HepG2 (cell line): ENCODE results near the gene CDK3. TPM values are rescaled to one million over a fixed set of nuclear protein-coding genes. Genes with fewer than 3 reads are reported as not detected.

Source experiments
- FLYWCH1 ChIP-seq: sonication (generic); formaldehyde crosslinking; IDR thresholded peaks from 2 replicates; pipeline ENCODE4 v1.8.1; 2023; ENCODE audit warnings: mild to moderate bottlenecking, missing genetic modification reagents
- HNRNPK ChIP-seq: fragments of 200-400 bp; formaldehyde crosslinking; IDR thresholded peaks from 2 replicates; pipeline ENCODE4 v1.6.1; 2018; ENCODE audit warnings: low read length, low read depth, moderate library complexity, mild to moderate bottlenecking; ENCODE audit not compliant: poor library complexity, severe bottlenecking
- HOXA9 ChIP-seq: sonication (generic); formaldehyde crosslinking; IDR thresholded peaks from 2 replicates; pipeline ENCODE4 v1.8.1; 2022; ENCODE audit warnings: missing genetic modification reagents, mild to moderate bottlenecking, moderate library complexity, borderline replicate concordance
- KMT2B ChIP-seq: IDR thresholded peaks from 2 replicates; pipeline ENCODE4 v1.6.1; 2016; ENCODE audit warnings: missing genetic modification reagents, missing compliant biosample characterization
- MBNL3 ChIP-seq: fragments of 250-450 bp; sonication (Bioruptor Pico); conservative IDR thresholded peaks from 2 replicates; pipeline ENCODE4 v1.8.0; 2022; ENCODE audit warnings: mild to moderate bottlenecking, inconsistent platforms
- MED13 ChIP-seq: sonication (generic); formaldehyde crosslinking; IDR thresholded peaks from 2 replicates; pipeline ENCODE4 v1.5.0; 2020; ENCODE audit warnings: missing genetic modification reagents
- MLLT10 ChIP-seq: sonication (generic); formaldehyde crosslinking; IDR thresholded peaks from 2 replicates; pipeline ENCODE4 v1.4.0; 2020; ENCODE audit warnings: missing genetic modification reagents
- SIN3B ChIP-seq: fragments of 150-350 bp; IDR thresholded peaks from 2 replicates; pipeline ENCODE4 v1.6.1; 2014; ENCODE audit warnings: low read length
- SNAPC2 ChIP-seq: sonication (generic); formaldehyde crosslinking; IDR thresholded peaks from 2 replicates; pipeline ENCODE4 v1.8.1; 2022; ENCODE audit warnings: mild to moderate bottlenecking, missing genetic modification reagents
- TAF15 ChIP-seq: fragments of 200-400 bp; formaldehyde crosslinking; IDR thresholded peaks from one replicate; pipeline ENCODE4 v1.6.1; 2018; ENCODE audit warnings: mild to moderate bottlenecking, low read depth, low read length; ENCODE audit not compliant: poor library complexity, severe bottlenecking
- TBX2 ChIP-seq: sonication (generic); formaldehyde crosslinking; IDR thresholded peaks from 2 replicates; pipeline ENCODE4 v1.5.0; 2020; ENCODE audit warnings: missing genetic modification reagents, mild to moderate bottlenecking, borderline replicate concordance
- THAP11 ChIP-seq: IDR thresholded peaks from 2 replicates; pipeline ENCODE4 v1.6.1; 2016; ENCODE audit warnings: missing biosample characterization, missing genetic modification reagents
- ZFAT ChIP-seq: sonication (generic); formaldehyde crosslinking; conservative IDR thresholded peaks from 2 replicates; pipeline ENCODE4 v1.8.1; 2023; ENCODE audit warnings: missing genetic modification reagents, inconsistent platforms
- ZNF10 ChIP-seq: sonication (generic); formaldehyde crosslinking; IDR thresholded peaks from 2 replicates; pipeline ENCODE4 v1.4.0; 2020; ENCODE audit warnings: mild to moderate bottlenecking, low read depth, missing genetic modification reagents, borderline replicate concordance
- ZNF20 ChIP-seq: sonication (generic); formaldehyde crosslinking; IDR thresholded peaks from 2 replicates; pipeline ENCODE4 v1.4.0; 2020; ENCODE audit warnings: mild to moderate bottlenecking, moderate library complexity, missing genetic modification reagents
- ZNF232 ChIP-seq: sonication (generic); formaldehyde crosslinking; IDR thresholded peaks from 2 replicates; pipeline ENCODE4 v1.4.0; 2020; ENCODE audit warnings: missing genetic modification reagents, borderline replicate concordance
- ZNF660 ChIP-seq: sonication (generic); formaldehyde crosslinking; IDR thresholded peaks from 2 replicates; pipeline ENCODE4 v1.5.1; 2020; ENCODE audit warnings: mild to moderate bottlenecking, low read depth, missing genetic modification reagents, borderline replicate concordance
- polyA plus RNA-seq, 8 experiments: library from polyadenylated mRNA; depleted of rRNA in 3 of 8; stranded (reverse) in 7 of 8; unstranded in 1 of 8; fragments of >200 nt; fragmentation: Illumina TruSeq in 4 of 8; extraction: Trizol in 4 of 8; gene quantifications; 2 replicates each; pipeline versions ENCODE4 v1.2.1 to v1.2.3, GENCODE V29; 2011 to 2016; ENCODE audit warnings: low read depth in 4 of 8, missing spikeins in 1 of 8, mixed read lengths in 1 of 8; ENCODE audit not compliant: insufficient read depth in 1 of 8
- total RNA-seq, 5 experiments: library from RNA; depleted of rRNA; stranded (reverse); fragments of >200 nt; fragmentation: Illumina TruSeq; extraction: Trizol; gene quantifications; 2 replicates each; pipeline ENCODE4 v1.2.3, GENCODE V29; 2016; ENCODE audit warnings: low read depth in 1 of 5
- TF ChIP-seq, protein P1 (sequence below): sonication (generic); formaldehyde crosslinking; IDR thresholded peaks from 2 replicates; pipeline ENCODE4 v1.4.0; 2020; ENCODE audit warnings: missing genetic modification reagents, borderline replicate concordance
- TF ChIP-seq, protein P2 (sequence below): IDR thresholded peaks from 2 replicates; pipeline ENCODE4 v1.6.1; 2016; ENCODE audit warnings: missing genetic modification reagents, missing compliant biosample characterization
- TF ChIP-seq, protein P3 (sequence below): IDR thresholded peaks from 2 replicates; pipeline ENCODE4 v1.6.1; 2016; ENCODE audit warnings: missing compliant biosample characterization, missing genetic modification reagents, borderline replicate concordance
- TF ChIP-seq, protein P4 (sequence below): sonication (generic); formaldehyde crosslinking; IDR thresholded peaks from 2 replicates; pipeline ENCODE4 v1.4.0; 2020; ENCODE audit warnings: mild to moderate bottlenecking, missing genetic modification reagents
- TF ChIP-seq, protein P5 (sequence below): IDR thresholded peaks from 2 replicates; pipeline ENCODE4 v1.6.1; 2018; ENCODE audit warnings: missing genetic modification reagents, mild to moderate bottlenecking, missing compliant biosample characterization
- TF ChIP-seq, protein P6 (sequence below): sonication (generic); formaldehyde crosslinking; IDR thresholded peaks from 2 replicates; pipeline ENCODE4 v1.8.0; 2022; ENCODE audit warnings: low read depth, missing genetic modification reagents

Gene CDK3
- total and polyA plus RNA-seq, 2 of the 13 experiments (the other 11 are each of a cell fraction or from before 2014, with no cell fraction given), result 5.8 to 11.4 TPM

DNA sequence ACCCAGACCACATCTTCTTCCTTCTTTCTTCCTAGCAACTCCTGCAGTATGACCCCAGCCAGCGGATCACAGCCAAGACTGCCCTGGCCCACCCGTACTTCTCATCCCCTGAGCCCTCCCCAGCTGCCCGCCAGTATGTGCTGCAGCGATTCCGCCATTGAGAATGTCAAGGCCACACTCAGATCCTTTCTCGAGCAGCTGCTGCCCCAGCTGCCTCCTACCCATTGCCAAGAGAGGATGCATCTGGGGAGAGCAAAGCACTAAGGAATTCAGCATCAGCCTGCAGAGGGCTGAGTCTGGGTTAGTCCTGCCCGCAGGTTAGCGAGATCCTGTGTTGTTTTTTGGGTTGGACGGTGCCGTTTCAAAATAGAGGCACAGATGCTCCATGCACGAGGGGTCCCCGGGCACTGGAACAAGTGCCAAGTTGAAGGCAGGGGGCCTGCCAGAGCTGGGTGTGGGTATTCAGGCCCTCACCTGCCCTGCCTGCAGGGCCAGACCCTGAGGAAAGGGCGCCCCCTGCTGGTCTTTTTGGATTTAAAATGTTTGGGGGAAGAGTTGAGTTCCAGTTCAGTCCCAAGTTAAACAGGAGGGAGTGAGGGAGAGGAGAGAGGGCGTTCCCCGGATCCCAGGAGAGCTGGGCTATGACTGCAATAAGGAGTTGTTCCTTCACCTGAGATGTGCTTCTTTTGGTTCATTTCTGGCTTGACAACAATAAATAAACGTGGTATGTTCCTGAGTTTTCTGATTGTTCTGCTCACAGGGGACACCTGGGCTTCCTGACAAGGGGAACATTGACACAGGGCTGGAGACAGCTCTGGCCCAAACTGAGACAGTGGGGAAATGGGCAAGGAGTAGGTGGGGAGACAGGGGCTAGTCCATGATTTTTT, 4.9 kb downstream of the CDK3 start (continued):
- TF ChIP-seq, protein P1, sequence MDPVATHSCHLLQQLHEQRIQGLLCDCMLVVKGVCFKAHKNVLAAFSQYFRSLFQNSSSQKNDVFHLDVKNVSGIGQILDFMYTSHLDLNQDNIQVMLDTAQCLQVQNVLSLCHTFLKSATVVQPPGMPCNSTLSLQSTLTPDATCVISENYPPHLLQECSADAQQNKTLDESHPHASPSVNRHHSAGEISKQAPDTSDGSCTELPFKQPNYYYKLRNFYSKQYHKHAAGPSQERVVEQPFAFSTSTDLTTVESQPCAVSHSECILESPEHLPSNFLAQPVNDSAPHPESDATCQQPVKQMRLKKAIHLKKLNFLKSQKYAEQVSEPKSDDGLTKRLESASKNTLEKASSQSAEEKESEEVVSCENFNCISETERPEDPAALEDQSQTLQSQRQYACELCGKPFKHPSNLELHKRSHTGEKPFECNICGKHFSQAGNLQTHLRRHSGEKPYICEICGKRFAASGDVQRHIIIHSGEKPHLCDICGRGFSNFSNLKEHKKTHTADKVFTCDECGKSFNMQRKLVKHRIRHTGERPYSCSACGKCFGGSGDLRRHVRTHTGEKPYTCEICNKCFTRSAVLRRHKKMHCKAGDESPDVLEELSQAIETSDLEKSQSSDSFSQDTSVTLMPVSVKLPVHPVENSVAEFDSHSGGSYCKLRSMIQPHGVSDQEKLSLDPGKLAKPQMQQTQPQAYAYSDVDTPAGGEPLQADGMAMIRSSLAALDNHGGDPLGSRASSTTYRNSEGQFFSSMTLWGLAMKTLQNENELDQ (CRISPR knock-in tag), result no peak
- TF ChIP-seq ZNF232 (CRISPR knock-in tag) (no peak), FLYWCH1 (CRISPR knock-in tag) (no peak), SIN3B (no peak), ZNF20 (CRISPR knock-in tag) (no peak), HOXA9 (CRISPR knock-in tag) (no peak), ZFAT (CRISPR knock-in tag) (no peak), ZNF10 (CRISPR knock-in tag) (no peak), KMT2B (no peak), MBNL3 (CRISPR knock-in tag) (no peak), SNAPC2 (CRISPR knock-in tag) (no peak), TBX2 (no peak), MLLT10 (CRISPR knock-in tag) (no peak), HNRNPK (no peak), MED13 (CRISPR knock-in tag) (no peak), TAF15 (no peak), THAP11 (CRISPR knock-in tag) (peak; percentile 71), ZNF660 (no peak)
- TF ChIP-seq, protein P2, sequence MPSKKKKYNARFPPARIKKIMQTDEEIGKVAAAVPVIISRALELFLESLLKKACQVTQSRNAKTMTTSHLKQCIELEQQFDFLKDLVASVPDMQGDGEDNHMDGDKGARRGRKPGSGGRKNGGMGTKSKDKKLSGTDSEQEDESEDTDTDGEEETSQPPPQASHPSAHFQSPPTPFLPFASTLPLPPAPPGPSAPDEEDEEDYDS (CRISPR knock-in tag), result peak; percentile 26; the same call in 1 of the 2 replicates
- TF ChIP-seq, protein P3, sequence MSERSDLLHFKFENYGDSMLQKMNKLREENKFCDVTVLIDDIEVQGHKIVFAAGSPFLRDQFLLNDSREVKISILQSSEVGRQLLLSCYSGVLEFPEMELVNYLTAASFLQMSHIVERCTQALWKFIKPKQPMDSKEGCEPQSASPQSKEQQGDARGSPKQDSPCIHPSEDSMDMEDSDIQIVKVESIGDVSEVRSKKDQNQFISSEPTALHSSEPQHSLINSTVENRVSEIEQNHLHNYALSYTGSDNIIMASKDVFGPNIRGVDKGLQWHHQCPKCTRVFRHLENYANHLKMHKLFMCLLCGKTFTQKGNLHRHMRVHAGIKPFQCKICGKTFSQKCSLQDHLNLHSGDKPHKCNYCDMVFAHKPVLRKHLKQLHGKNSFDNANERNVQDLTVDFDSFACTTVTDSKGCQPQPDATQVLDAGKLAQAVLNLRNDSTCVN (CRISPR knock-in tag), result no peak
- TF ChIP-seq, protein P4, sequence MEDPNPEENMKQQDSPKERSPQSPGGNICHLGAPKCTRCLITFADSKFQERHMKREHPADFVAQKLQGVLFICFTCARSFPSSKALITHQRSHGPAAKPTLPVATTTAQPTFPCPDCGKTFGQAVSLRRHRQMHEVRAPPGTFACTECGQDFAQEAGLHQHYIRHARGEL (CRISPR knock-in tag), result no peak
- TF ChIP-seq, protein P5, sequence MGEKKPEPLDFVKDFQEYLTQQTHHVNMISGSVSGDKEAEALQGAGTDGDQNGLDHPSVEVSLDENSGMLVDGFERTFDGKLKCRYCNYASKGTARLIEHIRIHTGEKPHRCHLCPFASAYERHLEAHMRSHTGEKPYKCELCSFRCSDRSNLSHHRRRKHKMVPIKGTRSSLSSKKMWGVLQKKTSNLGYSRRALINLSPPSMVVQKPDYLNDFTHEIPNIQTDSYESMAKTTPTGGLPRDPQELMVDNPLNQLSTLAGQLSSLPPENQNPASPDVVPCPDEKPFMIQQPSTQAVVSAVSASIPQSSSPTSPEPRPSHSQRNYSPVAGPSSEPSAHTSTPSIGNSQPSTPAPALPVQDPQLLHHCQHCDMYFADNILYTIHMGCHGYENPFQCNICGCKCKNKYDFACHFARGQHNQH (CRISPR knock-in tag), result peak; percentile 55; the same call in 1 of the 2 replicates
- TF ChIP-seq, protein P6, sequence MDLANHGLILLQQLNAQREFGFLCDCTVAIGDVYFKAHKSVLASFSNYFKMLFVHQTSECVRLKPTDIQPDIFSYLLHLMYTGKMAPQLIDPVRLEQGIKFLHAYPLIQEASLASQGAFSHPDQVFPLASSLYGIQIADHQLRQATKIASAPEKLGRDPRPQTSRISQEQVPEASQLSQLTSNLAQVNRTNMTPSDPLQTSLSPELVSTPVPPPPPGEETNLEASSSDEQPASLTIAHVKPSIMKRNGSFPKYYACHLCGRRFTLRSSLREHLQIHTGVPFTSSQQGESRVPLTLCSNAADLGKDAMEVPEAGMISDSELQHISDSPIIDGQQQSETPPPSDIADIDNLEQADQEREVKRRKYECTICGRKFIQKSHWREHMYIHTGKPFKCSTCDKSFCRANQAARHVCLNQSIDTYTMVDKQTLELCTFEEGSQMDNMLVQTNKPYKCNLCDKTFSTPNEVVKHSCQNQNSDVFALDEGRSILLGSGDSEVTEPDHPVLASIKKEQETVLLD (CRISPR knock-in tag), result no peak
